ENCODE measurements around the gene DENND6B. TPM values are rescaled to one million over a fixed set of nuclear protein-coding genes. Genes with fewer than 3 reads are reported as not detected.

Gene DENND6B
- total RNA-seq, 6 experiments from 2014 or later: 1.4 to 2.5 (median 1.9) TPM

- DNase-seq: no peak
Measured at GRCh38 chr22:50310031-50310722, 16.6 kb downstream of the DENND6B start.

GRCh38 chr22:50309601-50309991 lies 17.2 kb downstream of the DENND6B start:
- peaks cover 19% of the 10 kb centered on the region for H3K4me1 Mint-ChIP-seq (ENCODE audit: low read depth)

More at GRCh38 chr22:50310031-50310722, 16.6 kb downstream of the DENND6B start:
- no peaks in the 10 kb centered on the region for H3K36me3 Mint-ChIP-seq (ENCODE audit: low read depth)
- H3K4me3 Mint-ChIP-seq: no peak overlapping the region
- H3K9me3 Mint-ChIP-seq: no peaks in the 10 kb centered on the region
- no peak overlapping the region for H3K27ac Mint-ChIP-seq
- no peak for TF ChIP-seq CTCF (IDR thresholded peaks at IDR 0.05)
- H3K4me1 Mint-ChIP-seq (ENCODE audit: low read depth): peaks cover 13% of the 10 kb centered on the region
- no peaks in the 10 kb centered on the region; the same call in none of the 2 replicates for H3K27me3 Mint-ChIP-seq (ENCODE audit: insufficient read depth)

GRCh38 chr22:50308986-50309600 lies 17.7 kb downstream of the DENND6B start:
- H3K36me3 Mint-ChIP-seq (ENCODE audit: low read depth): no peaks in the 10 kb centered on the region
- no peak for DNase-seq
- peaks cover 3% of the 10 kb centered on the region for H3K27me3 Mint-ChIP-seq (ENCODE audit: insufficient read depth)
- no peaks in the 10 kb centered on the region for H3K9me3 Mint-ChIP-seq
- peak overlapping the region; percentile 54 for H3K4me3 Mint-ChIP-seq
- H3K27ac Mint-ChIP-seq: peak overlapping the region; percentile 93
- H3K4me1 Mint-ChIP-seq (ENCODE audit: low read depth): peaks cover 24% of the 10 kb centered on the region
- no peak for TF ChIP-seq CTCF (IDR thresholded peaks at IDR 0.05)

More at GRCh38 chr22:50309601-50309991, 17.2 kb downstream of the DENND6B start:
- no peaks in the 10 kb centered on the region; the same call in 1 of the 2 replicates for H3K27me3 Mint-ChIP-seq (ENCODE audit: insufficient read depth)
- no peaks in the 10 kb centered on the region for H3K9me3 Mint-ChIP-seq
- no peak overlapping the region; the same call in 1 of the 2 replicates for H3K27ac Mint-ChIP-seq
- no peaks in the 10 kb centered on the region for H3K36me3 Mint-ChIP-seq (ENCODE audit: low read depth)
- no peak for DNase-seq
- no peak overlapping the region for H3K4me3 Mint-ChIP-seq
- TF ChIP-seq CTCF (IDR thresholded peaks at IDR 0.05): no peak

- peaks cover 29% of the 10 kb centered on the region for H3K4me1 Mint-ChIP-seq (ENCODE audit: low read depth)
- peak overlapping the region; percentile 93 for H3K27ac Mint-ChIP-seq
- peaks cover 4% of the 10 kb centered on the region for H3K27me3 Mint-ChIP-seq (ENCODE audit: insufficient read depth)
- no peaks in the 10 kb centered on the region for H3K9me3 Mint-ChIP-seq
- peak overlapping the region; percentile 54 for H3K4me3 Mint-ChIP-seq
- no peak for TF ChIP-seq CTCF (IDR thresholded peaks at IDR 0.05)
- no peaks in the 10 kb centered on the region for H3K36me3 Mint-ChIP-seq (ENCODE audit: low read depth)
- peak; percentile 69 for DNase-seq
Measured at GRCh38 chr22:50308597-50308935, 18.2 kb downstream of the DENND6B start.

GRCh38 chr22:50307890-50308596 lies 18.8 kb downstream of the DENND6B start:
- Mint-ChIP-seq H3K36me3 (ENCODE audit: low read depth) (no peaks in the 10 kb centered on the region), H3K27me3 (ENCODE audit: insufficient read depth) (peaks cover 4% of the 10 kb centered on the region), H3K4me1 (ENCODE audit: low read depth) (peaks cover 34% of the 10 kb centered on the region), H3K9me3 (no peaks in the 10 kb centered on the region), H3K4me3 (peak overlapping the region; percentile 54), H3K27ac (peak overlapping the region; percentile 93)
- no peak for TF ChIP-seq CTCF (IDR thresholded peaks at IDR 0.05)
- no peak for DNase-seq

All from HFFc6 (cell line).